Gastroesophageal sphincter (tissue), 3 donors: ENCODE results near the gene AKR1D1.

Experiments
- EP300 ChIP-seq: sonication (generic); formaldehyde crosslinking; IDR thresholded peaks from one replicate; pipeline ENCODE4 v1.6.1; 2017; ENCODE audit warnings: antibody characterized with exemption, mild to moderate bottlenecking
- POLR2A ChIP-seq, 2 donors: fragments of 450-650 bp; IDR thresholded peaks; one replicate each; pipeline ENCODE4 v1.6.1; 2017; ENCODE audit warnings: antibody characterized with exemption in 2 of 2, mild to moderate bottlenecking in 2 of 2, moderate library complexity in 1 of 2
- TF ChIP-seq, protein P1 (sequence below), 4 experiments: fragments of 200-600 bp in 2 of 4; fragments of 450-650 bp in 2 of 4; sonication (generic) in 1 of 4; IDR thresholded peaks; one replicate each; pipeline ENCODE4 v1.5.1; 2017 to 2019; ENCODE audit warnings: antibody characterized with exemption in 4 of 4, mild to moderate bottlenecking in 2 of 4, moderate library complexity in 2 of 4

- TF ChIP-seq, protein P1, sequence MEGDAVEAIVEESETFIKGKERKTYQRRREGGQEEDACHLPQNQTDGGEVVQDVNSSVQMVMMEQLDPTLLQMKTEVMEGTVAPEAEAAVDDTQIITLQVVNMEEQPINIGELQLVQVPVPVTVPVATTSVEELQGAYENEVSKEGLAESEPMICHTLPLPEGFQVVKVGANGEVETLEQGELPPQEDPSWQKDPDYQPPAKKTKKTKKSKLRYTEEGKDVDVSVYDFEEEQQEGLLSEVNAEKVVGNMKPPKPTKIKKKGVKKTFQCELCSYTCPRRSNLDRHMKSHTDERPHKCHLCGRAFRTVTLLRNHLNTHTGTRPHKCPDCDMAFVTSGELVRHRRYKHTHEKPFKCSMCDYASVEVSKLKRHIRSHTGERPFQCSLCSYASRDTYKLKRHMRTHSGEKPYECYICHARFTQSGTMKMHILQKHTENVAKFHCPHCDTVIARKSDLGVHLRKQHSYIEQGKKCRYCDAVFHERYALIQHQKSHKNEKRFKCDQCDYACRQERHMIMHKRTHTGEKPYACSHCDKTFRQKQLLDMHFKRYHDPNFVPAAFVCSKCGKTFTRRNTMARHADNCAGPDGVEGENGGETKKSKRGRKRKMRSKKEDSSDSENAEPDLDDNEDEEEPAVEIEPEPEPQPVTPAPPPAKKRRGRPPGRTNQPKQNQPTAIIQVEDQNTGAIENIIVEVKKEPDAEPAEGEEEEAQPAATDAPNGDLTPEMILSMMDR (IDR thresholded peaks at IDR 0.05): no peak
- TF ChIP-seq POLR2A (IDR thresholded peaks at IDR 0.05) (no peak), EP300 (no peak)
Observed at GRCh38 chr7:138081868-138082267, 5.6 kb downstream of the AKR1D1 start.
